SK-N-SH (cell line): ENCODE data around the gene CPNE2. TPM values are rescaled to one million over a fixed set of nuclear protein-coding genes. Genes with fewer than 3 reads are reported as not detected.

ENCODE experiments used
- CTCF ChIA-PET: fragments of 300-600, 350-600 bp; formaldehyde crosslinking; extraction: SDS; loops from one replicate; lab custom pipeline; 2021; lab: Yijun Ruan, JAX
- POLR2A ChIA-PET: fragments of 350-600 bp; sonication (Branson Sonifier 250); formaldehyde crosslinking; extraction: SDS; loops from one replicate; lab custom pipeline; 2020; ENCODE audit warnings: antibody characterized with exemption, inconsistent platforms; lab: Yijun Ruan, JAX
- DNase-seq: peaks from one replicate; pipeline ENCODE4 v3.0.0; 2012
- H2AFZ ChIP-seq: fragments of 200-600 bp; sonication (generic); 2 replicates; pipeline ENCODE4 v1.8.1; 2016; ENCODE audit warnings: antibody characterized with exemption, mild to moderate bottlenecking, low read depth
- H3F3A ChIP-seq: fragments of 200-600 bp; sonication (generic); replicated peaks from 2 replicates; pipeline ENCODE3; 2016; ENCODE audit warnings: antibody characterized with exemption, mild to moderate bottlenecking; ENCODE audit not compliant: insufficient read depth
- H3K27ac ChIP-seq, 2 experiments: fragments of 200-500 bp in 1 of 2; fragments of 200-600 bp in 1 of 2; sonication (Bioruptor generic) in 1 of 2; sonication (generic), shearing (Covaris generic) in 1 of 2; 2 replicates each; pipeline versions ENCODE4 v1.5.1 to v1.6.1; 2014 to 2016; ENCODE audit warnings: low read depth in 2 of 2, inconsistent platforms in 1 of 2, low read length in 1 of 2, mild to moderate bottlenecking in 1 of 2, mixed read lengths in 1 of 2
- H3K27me3 ChIP-seq: fragments of 200-600 bp; sonication (generic), shearing (Covaris generic); 2 replicates; pipeline ENCODE4 v1.6.1; 2016; ENCODE audit warnings: mixed run types; ENCODE audit not compliant: insufficient read depth
- H3K36me3 ChIP-seq, 2 experiments: fragments of 200-500 bp in 1 of 2; fragments of 200-600 bp in 1 of 2; sonication (Bioruptor generic) in 1 of 2; sonication (generic) in 1 of 2; replicated peaks in 1 of 2; 2 replicates each; pipeline versions ENCODE3 to v1.5.1; 2014 to 2016; ENCODE audit warnings: low read length in 1 of 2, mild to moderate bottlenecking in 1 of 2; ENCODE audit not compliant: insufficient read depth in 2 of 2, control insufficient read depth in 1 of 2
- H3K4me1 ChIP-seq, 2 experiments: fragments of 200-500 bp in 1 of 2; fragments of 200-600 bp in 1 of 2; sonication (Bioruptor generic) in 1 of 2; sonication (generic), shearing (Covaris generic) in 1 of 2; 2 replicates each; pipeline versions ENCODE4 v1.5.1 to v1.6.1; 2014 to 2016; ENCODE audit warnings: low read depth in 1 of 2, low read length in 1 of 2, mixed run types in 1 of 2; ENCODE audit not compliant: insufficient read depth in 2 of 2, control insufficient read depth in 1 of 2
- H3K4me2 ChIP-seq: fragments of 200-600 bp; sonication (generic), shearing (Covaris generic); 2 replicates; pipeline ENCODE4 v1.6.1; 2017; ENCODE audit warnings: mixed run types
- H3K4me3 ChIP-seq, 2 experiments: fragments of 200-500 bp in 1 of 2; fragments of 200-600 bp in 1 of 2; sonication (Bioruptor generic) in 1 of 2; sonication (generic), shearing (Covaris generic) in 1 of 2; 2 replicates each; pipeline versions ENCODE4 v1.5.1 to v1.8.1; 2014 to 2016; ENCODE audit warnings: low read depth in 2 of 2, inconsistent platforms in 1 of 2, low read length in 1 of 2, mild to moderate bottlenecking in 1 of 2, mixed read lengths in 1 of 2, moderate library complexity in 1 of 2
- H3K79me2 ChIP-seq: fragments of 200-600 bp; sonication (generic); 2 replicates; pipeline ENCODE4 v1.8.1; 2017; ENCODE audit warnings: mild to moderate bottlenecking; ENCODE audit not compliant: insufficient read depth
- H3K9ac ChIP-seq: fragments of 200-600 bp; sonication (generic); 2 replicates; pipeline ENCODE4 v1.6.1; 2017; ENCODE audit warnings: mixed run types
- H3K9me2 ChIP-seq: fragments of 200-600 bp; sonication (generic); 2 replicates; pipeline ENCODE4 v1.6.1; 2017; ENCODE audit warnings: mixed run types
- H3K9me3 ChIP-seq: fragments of 200-600 bp; sonication (generic); 2 replicates; pipeline ENCODE4 v1.6.1; 2017; ENCODE audit warnings: mixed run types, mild to moderate bottlenecking, moderate library complexity
- H4K20me1 ChIP-seq: fragments of 200-600 bp; sonication (generic); 2 replicates; pipeline ENCODE4 v1.6.1; 2017; ENCODE audit warnings: mild to moderate bottlenecking, mixed run types; ENCODE audit not compliant: insufficient read depth
- EP300 ChIP-seq, 2 experiments: IDR thresholded peaks; 2 replicates each; pipeline versions ENCODE4 v1.4.0 to v1.6.1; 2012; ENCODE audit warnings: borderline replicate concordance in 1 of 2, low read depth in 1 of 2, low read length in 1 of 2
- FOXJ3 ChIP-seq: sonication (generic); formaldehyde crosslinking; IDR thresholded peaks from 2 replicates; pipeline ENCODE4 v1.5.1; 2020; ENCODE audit warnings: mild to moderate bottlenecking, missing genetic modification reagents
- GABPA ChIP-seq: IDR thresholded peaks from 2 replicates; pipeline ENCODE4 v1.4.0; 2012; ENCODE audit warnings: low read depth, mild to moderate bottlenecking
- MEF2A ChIP-seq: IDR thresholded peaks from 2 replicates; pipeline ENCODE4 v1.4.0; 2012; ENCODE audit warnings: low read depth, borderline replicate concordance
- RAD21 ChIP-seq: IDR thresholded peaks from 2 replicates; pipeline ENCODE4 v1.6.1; 2012; ENCODE audit warnings: mild to moderate bottlenecking, low read length
- RCOR1 ChIP-seq: fragments of 150-350 bp; IDR thresholded peaks from 2 replicates; pipeline ENCODE4 v1.6.1; 2017; ENCODE audit warnings: antibody characterized with exemption, low read length
- RFX5 ChIP-seq: IDR thresholded peaks from 2 replicates; pipeline ENCODE4 v1.6.1; 2012; ENCODE audit warnings: mild to moderate bottlenecking, improper control_type of control experiment, low read length
- WGBS: methylation state at CpG from one replicate; pipeline ENCODE4 v1.1.6; 2017; ENCODE audit warnings: low lambda C conversion rate; 5-methylcytosine and 5-hydroxymethylcytosine counted together
- polyA plus RNA-seq, 3 experiments: library from polyadenylated mRNA; depleted of rRNA; stranded (reverse); fragments of >200 nt; gene quantifications; 2 replicates each; pipeline ENCODE4 v1.2.3, GENCODE V29; 2012
- TF ChIP-seq, protein P1 (sequence below): fragments of 200-600 bp; sonication (generic); IDR thresholded peaks from 2 replicates; pipeline ENCODE4 v1.6.1; 2017; ENCODE audit warnings: antibody characterized with exemption, mild to moderate bottlenecking, moderate library complexity
- TF ChIP-seq, protein P2 (sequence below): fragments of 150-350 bp; IDR thresholded peaks from 2 replicates; pipeline ENCODE4 v1.6.1; 2016; ENCODE audit warnings: mild to moderate bottlenecking, low read depth, low read length
- TF ChIP-seq, protein P3 (sequence below): IDR thresholded peaks from 2 replicates; pipeline ENCODE4 v1.6.1; 2012; ENCODE audit warnings: mild to moderate bottlenecking, low read depth, low read length, moderate library complexity
- TF ChIP-seq, protein P4 (sequence below): fragments of 150-350 bp; IDR thresholded peaks from 2 replicates; pipeline ENCODE4 v1.6.1; 2017; ENCODE audit warnings: antibody characterized with exemption, low read length, low read depth, borderline replicate concordance

Gene CPNE2
- polyA plus RNA-seq, 1 of the 3 experiments (the other 2 are of a cell fraction): 73.0 TPM

DNA sequence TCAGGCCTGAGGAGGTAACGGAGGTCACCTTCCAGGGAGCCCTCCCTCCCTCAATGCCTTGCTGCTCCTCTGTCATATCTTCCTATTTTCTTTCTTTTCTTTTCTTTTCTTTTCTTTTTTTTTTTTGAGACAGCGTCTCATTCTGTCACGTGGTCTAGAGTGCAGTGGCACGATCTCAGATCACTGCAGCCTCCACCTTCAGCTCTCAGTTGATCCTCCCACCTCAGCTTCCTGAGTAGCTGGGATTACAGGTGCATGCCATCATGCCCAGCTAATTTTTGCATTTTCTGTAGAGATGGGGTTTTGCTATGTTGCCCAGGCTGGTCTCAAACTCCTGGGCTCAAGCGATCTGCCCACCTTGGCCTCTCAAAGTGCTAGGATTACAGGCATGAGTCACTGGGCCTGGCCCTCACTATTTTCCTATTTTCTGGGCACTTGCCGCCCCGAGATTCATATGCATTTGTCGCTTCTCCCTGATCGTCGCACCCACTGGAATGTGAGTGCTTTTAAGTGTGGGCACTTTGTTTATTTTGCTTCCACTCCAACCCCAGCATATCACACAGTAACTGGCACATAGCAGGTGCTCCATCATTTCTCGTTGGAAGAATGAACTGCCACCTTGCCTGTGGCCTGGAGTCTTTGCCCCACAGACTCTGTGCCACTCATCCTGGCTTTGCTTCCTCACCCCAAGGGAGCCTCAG lies 31.7 kb downstream of the CPNE2 start:
- POLR2A ChIA-PET: interaction anchor here (0.6 kb wide), 1 partner anchor 108 kb away, joined by 3 read pairs; no protein-coding TSS in a partner anchor
- TF ChIP-seq, protein P1, sequence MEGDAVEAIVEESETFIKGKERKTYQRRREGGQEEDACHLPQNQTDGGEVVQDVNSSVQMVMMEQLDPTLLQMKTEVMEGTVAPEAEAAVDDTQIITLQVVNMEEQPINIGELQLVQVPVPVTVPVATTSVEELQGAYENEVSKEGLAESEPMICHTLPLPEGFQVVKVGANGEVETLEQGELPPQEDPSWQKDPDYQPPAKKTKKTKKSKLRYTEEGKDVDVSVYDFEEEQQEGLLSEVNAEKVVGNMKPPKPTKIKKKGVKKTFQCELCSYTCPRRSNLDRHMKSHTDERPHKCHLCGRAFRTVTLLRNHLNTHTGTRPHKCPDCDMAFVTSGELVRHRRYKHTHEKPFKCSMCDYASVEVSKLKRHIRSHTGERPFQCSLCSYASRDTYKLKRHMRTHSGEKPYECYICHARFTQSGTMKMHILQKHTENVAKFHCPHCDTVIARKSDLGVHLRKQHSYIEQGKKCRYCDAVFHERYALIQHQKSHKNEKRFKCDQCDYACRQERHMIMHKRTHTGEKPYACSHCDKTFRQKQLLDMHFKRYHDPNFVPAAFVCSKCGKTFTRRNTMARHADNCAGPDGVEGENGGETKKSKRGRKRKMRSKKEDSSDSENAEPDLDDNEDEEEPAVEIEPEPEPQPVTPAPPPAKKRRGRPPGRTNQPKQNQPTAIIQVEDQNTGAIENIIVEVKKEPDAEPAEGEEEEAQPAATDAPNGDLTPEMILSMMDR: no peak
- TF ChIP-seq, protein P2, sequence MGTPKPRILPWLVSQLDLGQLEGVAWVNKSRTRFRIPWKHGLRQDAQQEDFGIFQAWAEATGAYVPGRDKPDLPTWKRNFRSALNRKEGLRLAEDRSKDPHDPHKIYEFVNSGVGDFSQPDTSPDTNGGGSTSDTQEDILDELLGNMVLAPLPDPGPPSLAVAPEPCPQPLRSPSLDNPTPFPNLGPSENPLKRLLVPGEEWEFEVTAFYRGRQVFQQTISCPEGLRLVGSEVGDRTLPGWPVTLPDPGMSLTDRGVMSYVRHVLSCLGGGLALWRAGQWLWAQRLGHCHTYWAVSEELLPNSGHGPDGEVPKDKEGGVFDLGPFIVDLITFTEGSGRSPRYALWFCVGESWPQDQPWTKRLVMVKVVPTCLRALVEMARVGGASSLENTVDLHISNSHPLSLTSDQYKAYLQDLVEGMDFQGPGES: no peak
- TF ChIP-seq RCOR1: no peak
- TF ChIP-seq, protein P3, sequence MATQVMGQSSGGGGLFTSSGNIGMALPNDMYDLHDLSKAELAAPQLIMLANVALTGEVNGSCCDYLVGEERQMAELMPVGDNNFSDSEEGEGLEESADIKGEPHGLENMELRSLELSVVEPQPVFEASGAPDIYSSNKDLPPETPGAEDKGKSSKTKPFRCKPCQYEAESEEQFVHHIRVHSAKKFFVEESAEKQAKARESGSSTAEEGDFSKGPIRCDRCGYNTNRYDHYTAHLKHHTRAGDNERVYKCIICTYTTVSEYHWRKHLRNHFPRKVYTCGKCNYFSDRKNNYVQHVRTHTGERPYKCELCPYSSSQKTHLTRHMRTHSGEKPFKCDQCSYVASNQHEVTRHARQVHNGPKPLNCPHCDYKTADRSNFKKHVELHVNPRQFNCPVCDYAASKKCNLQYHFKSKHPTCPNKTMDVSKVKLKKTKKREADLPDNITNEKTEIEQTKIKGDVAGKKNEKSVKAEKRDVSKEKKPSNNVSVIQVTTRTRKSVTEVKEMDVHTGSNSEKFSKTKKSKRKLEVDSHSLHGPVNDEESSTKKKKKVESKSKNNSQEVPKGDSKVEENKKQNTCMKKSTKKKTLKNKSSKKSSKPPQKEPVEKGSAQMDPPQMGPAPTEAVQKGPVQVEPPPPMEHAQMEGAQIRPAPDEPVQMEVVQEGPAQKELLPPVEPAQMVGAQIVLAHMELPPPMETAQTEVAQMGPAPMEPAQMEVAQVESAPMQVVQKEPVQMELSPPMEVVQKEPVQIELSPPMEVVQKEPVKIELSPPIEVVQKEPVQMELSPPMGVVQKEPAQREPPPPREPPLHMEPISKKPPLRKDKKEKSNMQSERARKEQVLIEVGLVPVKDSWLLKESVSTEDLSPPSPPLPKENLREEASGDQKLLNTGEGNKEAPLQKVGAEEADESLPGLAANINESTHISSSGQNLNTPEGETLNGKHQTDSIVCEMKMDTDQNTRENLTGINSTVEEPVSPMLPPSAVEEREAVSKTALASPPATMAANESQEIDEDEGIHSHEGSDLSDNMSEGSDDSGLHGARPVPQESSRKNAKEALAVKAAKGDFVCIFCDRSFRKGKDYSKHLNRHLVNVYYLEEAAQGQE: no peak
- no peak for TF ChIP-seq EP300 (IDR thresholded peaks at IDR 0.05; ENCODE audit: borderline replicate concordance in 1 of 2, low read depth in 1 of 2, low read length in 1 of 2)
- TF ChIP-seq RAD21: no peak
- TF ChIP-seq RFX5: no peak
- no peak for TF ChIP-seq FOXJ3

DNA sequence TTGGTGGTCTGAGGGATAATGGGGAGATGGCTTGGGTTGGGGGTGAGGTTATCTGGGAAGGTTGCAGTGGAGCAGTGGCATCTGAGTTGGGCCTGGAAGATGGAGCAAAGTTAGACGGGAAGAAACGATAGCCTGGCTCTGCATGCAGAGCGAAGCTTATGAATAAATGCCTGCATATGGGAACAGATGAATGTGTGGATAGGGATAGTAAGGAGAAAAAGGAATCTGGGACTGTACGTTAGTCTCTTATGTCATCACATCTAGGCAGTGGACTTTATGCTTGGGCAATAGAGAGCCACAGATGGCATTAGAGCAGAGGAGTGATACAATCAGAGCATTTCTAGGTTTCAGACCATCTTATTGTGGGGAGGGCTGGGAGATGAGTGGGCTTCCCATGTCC lies 33.0 kb downstream of the CPNE2 start:
- Histone ChIP-seq H3K9me3 (no peaks in the 10 kb centered on the region), H2AFZ (no peak overlapping the region), H3K4me3 (no peak overlapping the region), H3F3A (no peaks in the 10 kb centered on the region), H3K27me3 (no peaks in the 10 kb centered on the region), H3K9me2 (no peaks in the 10 kb centered on the region), H3K4me2 (no peak overlapping the region), H4K20me1 (no peaks in the 10 kb centered on the region), H3K27ac (no peak overlapping the region), H3K79me2 (no peaks in the 10 kb centered on the region), H3K9ac (no peak overlapping the region), H3K4me1 (peaks cover 0 to 1% of the 10 kb centered on the region in 2 experiments; a peak in 1 of 4 replicates), H3K36me3 (peaks cover 2 to 6% of the 10 kb centered on the region in 2 experiments)
- no peak for DNase-seq
- TF ChIP-seq GABPA (no peak), FOXJ3 (no peak), EP300 (IDR thresholded peaks at IDR 0.05; ENCODE audit: borderline replicate concordance in 1 of 2, low read depth in 1 of 2, low read length in 1 of 2) (no peak), MEF2A (no peak)
- TF ChIP-seq, protein P4, sequence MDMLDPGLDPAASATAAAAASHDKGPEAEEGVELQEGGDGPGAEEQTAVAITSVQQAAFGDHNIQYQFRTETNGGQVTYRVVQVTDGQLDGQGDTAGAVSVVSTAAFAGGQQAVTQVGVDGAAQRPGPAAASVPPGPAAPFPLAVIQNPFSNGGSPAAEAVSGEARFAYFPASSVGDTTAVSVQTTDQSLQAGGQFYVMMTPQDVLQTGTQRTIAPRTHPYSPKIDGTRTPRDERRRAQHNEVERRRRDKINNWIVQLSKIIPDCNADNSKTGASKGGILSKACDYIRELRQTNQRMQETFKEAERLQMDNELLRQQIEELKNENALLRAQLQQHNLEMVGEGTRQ: no peak
- ChIA-PET CTCF (no interaction called here), POLR2A (no interaction called here)
- WGBS: 90% methylated on average over 4 of the region's 4 CpGs

More for the DNA sequence above, 31.7 kb downstream of the CPNE2 start:
- no peak overlapping the region for H2AFZ ChIP-seq
- H4K20me1 ChIP-seq: no peaks in the 10 kb centered on the region
- H3K4me1 ChIP-seq: no peaks in the 10 kb centered on the region
- no peak overlapping the region for H3K27ac ChIP-seq
- CTCF ChIA-PET: no interaction called here
- no peak overlapping the region for H3K4me2 ChIP-seq
- no peaks in the 10 kb centered on the region for H3F3A ChIP-seq
- no peak overlapping the region for H3K9ac ChIP-seq
- no peaks in the 10 kb centered on the region for H3K9me2 ChIP-seq
- no peaks in the 10 kb centered on the region for H3K79me2 ChIP-seq
- no peaks in the 10 kb centered on the region for H3K9me3 ChIP-seq
- no peaks in the 10 kb centered on the region for H3K27me3 ChIP-seq
- no peak for DNase-seq
- peaks cover 2 to 6% of the 10 kb centered on the region in 2 experiments for H3K36me3 ChIP-seq
- WGBS: 88% methylated on average over 11 of the region's 11 CpGs
- no peak overlapping the region for H3K4me3 ChIP-seq
